SJSA1 (cell line): ENCODE results near the gene SP1. TPM values are rescaled to one million over a fixed set of nuclear protein-coding genes. Genes with fewer than 3 reads are reported as not detected.
A peak's percentile ranks its signal among the peaks of the same experiment; 100 is the strongest.
"Not testable (repeated sequence)": the region's sequence is repeated elsewhere in the genome, so short reads cannot be mapped to it uniquely, and the experiment has no call there.

ENCODE experiments used
- DNase-seq, 2 experiments: peaks; one replicate each; pipeline ENCODE4 v3.0.0-alpha.2; 2015 to 2020; ENCODE audit warnings: low spot score in 2 of 2, low read depth in 1 of 2
- H3K27ac ChIP-seq: fragments of 250-450 bp; sonication (Bioruptor Pico); 2 replicates; pipeline ENCODE4 v1.5.1; 2020; ENCODE audit warnings: mild to moderate bottlenecking, moderate library complexity
- H3K27me3 ChIP-seq: fragments of 250-450 bp; sonication (Bioruptor Pico); replicated peaks from 2 replicates; pipeline ENCODE4 v1.5.1; 2020; ENCODE audit warnings: mild to moderate bottlenecking, moderate library complexity
- H3K36me3 ChIP-seq: fragments of 250-450 bp; sonication (Bioruptor Pico); 2 replicates; pipeline ENCODE4 v1.5.1; 2020; ENCODE audit warnings: mild to moderate bottlenecking
- H3K4me1 ChIP-seq: fragments of 250-450 bp; sonication (Bioruptor Pico); replicated peaks from 2 replicates; pipeline ENCODE4 v1.6.1; 2021; ENCODE audit warnings: mild to moderate bottlenecking
- H3K4me3 ChIP-seq: fragments of 250-450 bp; sonication (Bioruptor Pico); 2 replicates; pipeline ENCODE4 v1.5.1; 2020; ENCODE audit warnings: mild to moderate bottlenecking
- H3K9me3 ChIP-seq: fragments of 250-450 bp; sonication (Bioruptor Pico); replicated peaks from 2 replicates; pipeline ENCODE4 v1.5.1; 2020; ENCODE audit warnings: mild to moderate bottlenecking
- total RNA-seq: library from RNA; depleted of rRNA; stranded (reverse); fragments of >200 nt; shearing (Covaris generic); gene quantifications from 2 replicates; pipeline ENCODE4 v1.2.3, GENCODE V29; 2014

The SP1 gene
- total RNA-seq, 1 experiment from 2014 or later: 33.9 TPM

GRCh38 chr12:53428741-53429140, 48.8 kb downstream of the SP1 start:
- no peaks in the 10 kb centered on the region for H3K27me3 ChIP-seq
- DNase-seq: no peak
- no peak overlapping the region for H3K27ac ChIP-seq
- H3K36me3 ChIP-seq: no peaks in the 10 kb centered on the region
- H3K4me1 ChIP-seq: peaks cover 11% of the 10 kb centered on the region
- no peak overlapping the region for H3K4me3 ChIP-seq
- no peaks in the 10 kb centered on the region for H3K9me3 ChIP-seq

GRCh38 chr12:53430116-53430515, 50.1 kb downstream of the SP1 start:
- H3K9me3 ChIP-seq: no peaks in the 10 kb centered on the region
- no peak overlapping the region for H3K27ac ChIP-seq
- peaks cover 11% of the 10 kb centered on the region for H3K4me1 ChIP-seq
- H3K36me3 ChIP-seq: no peaks in the 10 kb centered on the region
- no peaks in the 10 kb centered on the region for H3K27me3 ChIP-seq
- no peak for DNase-seq
- no peak overlapping the region for H3K4me3 ChIP-seq

- Histone ChIP-seq H3K36me3 (no peaks in the 10 kb centered on the region), H3K9me3 (no peaks in the 10 kb centered on the region), H3K27ac (no peak overlapping the region), H3K27me3 (no peaks in the 10 kb centered on the region), H3K4me3 (no peak overlapping the region), H3K4me1 (peaks cover 11% of the 10 kb centered on the region)
- no peak for DNase-seq
These were observed 51.2 kb downstream of the SP1 start for GRCh38 chr12:53431187-53431586.

GRCh38 chr12:53435326-53435725, 55.4 kb downstream of the SP1 start:
- H3K4me1 ChIP-seq, DNase-seq, H3K27me3 ChIP-seq, H3K27ac ChIP-seq, H3K36me3 ChIP-seq, H3K4me3 ChIP-seq, H3K9me3 ChIP-seq: not testable (repeated sequence)

- not testable (repeated sequence) for H3K4me3 ChIP-seq, H3K27ac ChIP-seq, H3K4me1 ChIP-seq, H3K9me3 ChIP-seq, DNase-seq, H3K27me3 ChIP-seq
- peaks cover 14% of the 10 kb centered on the region for H3K36me3 ChIP-seq
These were observed 59.6 kb downstream of the SP1 start for GRCh38 chr12:53439582-53439981.

- peaks cover 9% of the 10 kb centered on the region for H3K4me1 ChIP-seq
- no peaks in the 10 kb centered on the region for H3K27me3 ChIP-seq
- H3K4me3 ChIP-seq: peak within 1 kb of the TSS; percentile 50
- peaks cover 25% of the 10 kb centered on the region for H3K36me3 ChIP-seq
- peak; percentile 95 to 99 for DNase-seq
- H3K9me3 ChIP-seq: no peaks in the 10 kb centered on the region
- H3K27ac ChIP-seq: peak within 1 kb of the TSS; percentile 75
These were observed 61.3 kb downstream of the SP1 start, which contains the start of gene PRR13 for GRCh38 chr12:53441040-53441833. TSS of gene PRR13 (plus strand) at chr12:53441734. CDS start at chr12:53442715, 981 bp downstream.

GRCh38 chr12:53443955-53444354, 64.0 kb downstream of the SP1 start:
- H3K27me3 ChIP-seq: no peaks in the 10 kb centered on the region
- peaks cover 9% of the 10 kb centered on the region for H3K4me1 ChIP-seq
- no peak overlapping the region for H3K4me3 ChIP-seq
- H3K36me3 ChIP-seq: peaks cover 37% of the 10 kb centered on the region
- no peak for DNase-seq
- H3K9me3 ChIP-seq: no peaks in the 10 kb centered on the region
- no peak overlapping the region for H3K27ac ChIP-seq

- not testable (repeated sequence) for DNase-seq, H3K4me1 ChIP-seq, H3K27ac ChIP-seq, H3K27me3 ChIP-seq, H3K4me3 ChIP-seq, H3K9me3 ChIP-seq
- H3K36me3 ChIP-seq: peaks cover 37% of the 10 kb centered on the region
These were observed 64.8 kb downstream of the SP1 start for GRCh38 chr12:53444593-53445325.

- H3K4me1 ChIP-seq: peaks cover 17% of the 10 kb centered on the region
- no peak overlapping the region for H3K4me3 ChIP-seq
- DNase-seq: no peak
- peaks cover 49% of the 10 kb centered on the region for H3K36me3 ChIP-seq
- no peaks in the 10 kb centered on the region for H3K9me3 ChIP-seq
- H3K27ac ChIP-seq: no peak overlapping the region
- no peaks in the 10 kb centered on the region for H3K27me3 ChIP-seq
These were observed 71.0 kb downstream of the SP1 start for GRCh38 chr12:53450936-53451335.

GRCh38 chr12:53451661-53452158, 71.7 kb downstream of the SP1 start, which contains the start of gene PCBP2:
TSS of gene PCBP2 (plus strand) at chr12:53452102. CDS start at chr12:53454801, 2,699 bp downstream.
- H3K4me3 ChIP-seq: peak within 1 kb of the TSS; percentile 93
- no peaks in the 10 kb centered on the region for H3K9me3 ChIP-seq
- DNase-seq: peak; percentile 97 to 99
- H3K27ac ChIP-seq: peak within 1 kb of the TSS; percentile 97
- peaks cover 52% of the 10 kb centered on the region for H3K36me3 ChIP-seq
- H3K27me3 ChIP-seq: no peaks in the 10 kb centered on the region
- peaks cover 17% of the 10 kb centered on the region for H3K4me1 ChIP-seq

GRCh38 chr12:53452159-53453077, 72.4 kb downstream of the SP1 start:
- peaks cover 59% of the 10 kb centered on the region for H3K36me3 ChIP-seq
- H3K9me3 ChIP-seq: no peaks in the 10 kb centered on the region
- peaks cover 17% of the 10 kb centered on the region for H3K4me1 ChIP-seq
- no peaks in the 10 kb centered on the region for H3K27me3 ChIP-seq
- H3K27ac ChIP-seq: peak overlapping the region; percentile 97
- H3K4me3 ChIP-seq: peak overlapping the region; percentile 93
- peak; percentile 83 to 92 for DNase-seq

GRCh38 chr12:53453953-53454640, 74.1 kb downstream of the SP1 start:
- DNase-seq: no peak
- H3K27ac ChIP-seq: no peak overlapping the region

GRCh38 chr12:53454707-53455106, 74.7 kb downstream of the SP1 start:
- Histone ChIP-seq H3K36me3 (peaks cover 74% of the 10 kb centered on the region), H3K4me1 (peaks cover 17% of the 10 kb centered on the region), H3K27ac (no peak overlapping the region), H3K4me3 (no peak overlapping the region), H3K27me3 (no peaks in the 10 kb centered on the region), H3K9me3 (no peaks in the 10 kb centered on the region)
- DNase-seq: no peak

More at GRCh38 chr12:53453953-53454640, 74.1 kb downstream of the SP1 start:
- peaks cover 68% of the 10 kb centered on the region for H3K36me3 ChIP-seq
- H3K4me1 ChIP-seq: peaks cover 17% of the 10 kb centered on the region
- peak overlapping the region; percentile 93 for H3K4me3 ChIP-seq
- H3K9me3 ChIP-seq: no peaks in the 10 kb centered on the region
- H3K27me3 ChIP-seq: no peaks in the 10 kb centered on the region
